GM13977 (cell line): ENCODE results near the gene CPPED1.

Source experiments
- DNase-seq: peaks from one replicate; pipeline ENCODE4 v3.0.0; 2012; ENCODE audit warnings: low spot score
- in situ Hi-C: fragments of 300-500 bp; cut with MboI; formaldehyde crosslinking; loops from one replicate; pipeline ENCODE4 v1.12.0; 2022; ENCODE audit warnings: low sequenced_read_pairs, low pct_unique_long_range_greater_than_20kb, mixed read lengths, inconsistent platforms; ENCODE audit not compliant: unreplicated experiment
- TF ChIP-seq, protein P1 (sequence below): IDR thresholded peaks from 2 replicates; pipeline ENCODE4 v1.5.1; 2012; ENCODE audit warnings: mild to moderate bottlenecking, control low read depth; ENCODE audit not compliant: insufficient read depth; ENCODE audit errors: extremely low read depth, missing control alignments

CPPED1 gene

DNA sequence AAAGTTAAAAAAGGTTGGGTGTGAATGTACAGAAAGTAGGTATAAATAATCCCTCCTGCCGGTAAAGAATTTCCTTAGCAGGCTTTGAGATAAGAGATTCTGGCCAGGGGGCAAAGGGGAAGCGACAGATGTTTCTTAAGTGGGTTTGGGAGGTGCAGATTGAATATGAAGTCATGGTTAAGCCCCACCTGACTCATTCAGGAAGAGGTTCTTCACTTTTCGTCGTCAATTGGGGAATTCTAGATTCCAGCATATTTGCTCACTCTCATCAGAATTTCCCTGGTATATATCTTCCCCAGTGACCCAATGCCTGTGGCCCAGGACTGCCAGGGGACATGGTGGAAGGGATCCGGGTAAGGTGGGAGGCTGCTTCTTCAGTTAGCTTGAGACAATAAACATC, 127.8 kb downstream of the CPPED1 start:
- in situ Hi-C loops = no loop called here
- TF ChIP-seq, protein P1, sequence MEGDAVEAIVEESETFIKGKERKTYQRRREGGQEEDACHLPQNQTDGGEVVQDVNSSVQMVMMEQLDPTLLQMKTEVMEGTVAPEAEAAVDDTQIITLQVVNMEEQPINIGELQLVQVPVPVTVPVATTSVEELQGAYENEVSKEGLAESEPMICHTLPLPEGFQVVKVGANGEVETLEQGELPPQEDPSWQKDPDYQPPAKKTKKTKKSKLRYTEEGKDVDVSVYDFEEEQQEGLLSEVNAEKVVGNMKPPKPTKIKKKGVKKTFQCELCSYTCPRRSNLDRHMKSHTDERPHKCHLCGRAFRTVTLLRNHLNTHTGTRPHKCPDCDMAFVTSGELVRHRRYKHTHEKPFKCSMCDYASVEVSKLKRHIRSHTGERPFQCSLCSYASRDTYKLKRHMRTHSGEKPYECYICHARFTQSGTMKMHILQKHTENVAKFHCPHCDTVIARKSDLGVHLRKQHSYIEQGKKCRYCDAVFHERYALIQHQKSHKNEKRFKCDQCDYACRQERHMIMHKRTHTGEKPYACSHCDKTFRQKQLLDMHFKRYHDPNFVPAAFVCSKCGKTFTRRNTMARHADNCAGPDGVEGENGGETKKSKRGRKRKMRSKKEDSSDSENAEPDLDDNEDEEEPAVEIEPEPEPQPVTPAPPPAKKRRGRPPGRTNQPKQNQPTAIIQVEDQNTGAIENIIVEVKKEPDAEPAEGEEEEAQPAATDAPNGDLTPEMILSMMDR = no peak
- no peak for DNase-seq

DNA sequence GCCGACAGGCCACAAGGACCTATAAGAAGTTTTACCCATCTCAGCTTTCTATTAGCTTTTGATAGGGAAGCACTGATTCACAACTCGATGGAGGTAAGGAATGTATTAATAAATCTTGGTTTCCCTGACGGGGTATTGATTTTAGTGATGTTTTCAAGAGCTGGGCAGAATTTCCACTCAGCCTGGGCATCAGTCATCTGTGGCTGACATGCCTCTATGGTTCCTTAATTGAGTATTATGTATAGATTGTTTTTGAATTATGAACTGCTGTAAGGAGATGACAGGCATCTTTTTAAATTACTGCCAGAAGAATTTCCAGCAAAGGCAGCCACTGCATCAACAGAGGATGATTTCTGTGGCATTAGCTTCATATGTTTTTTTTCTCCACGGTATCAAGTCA, 128.6 kb downstream of the CPPED1 start:
- in situ Hi-C loops = no loop called here
- TF ChIP-seq, protein P1 = no peak
- DNase-seq = no peak

DNA sequence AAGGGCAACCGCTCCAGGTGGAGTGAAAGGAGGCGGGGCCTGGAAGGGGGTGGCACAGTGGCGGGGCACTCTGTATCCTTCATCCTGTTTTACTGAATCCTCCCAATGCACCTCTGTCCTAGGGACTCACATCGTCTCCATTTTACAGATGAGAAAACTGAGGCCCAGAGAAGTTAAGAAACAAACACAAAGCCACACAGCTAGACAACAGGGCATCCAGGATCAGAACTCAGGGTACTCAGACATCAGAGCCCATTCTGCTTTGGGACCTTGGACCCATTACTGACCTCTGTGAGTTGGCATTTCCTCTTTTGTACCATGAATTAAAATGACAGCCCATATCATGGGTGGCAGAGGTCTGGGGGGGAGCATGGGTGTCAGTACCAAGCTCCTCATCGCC, 129.2 kb downstream of the CPPED1 start:
- in situ Hi-C loops = no loop called here
- DNase-seq = no peak
- TF ChIP-seq, protein P1 = no peak

DNA sequence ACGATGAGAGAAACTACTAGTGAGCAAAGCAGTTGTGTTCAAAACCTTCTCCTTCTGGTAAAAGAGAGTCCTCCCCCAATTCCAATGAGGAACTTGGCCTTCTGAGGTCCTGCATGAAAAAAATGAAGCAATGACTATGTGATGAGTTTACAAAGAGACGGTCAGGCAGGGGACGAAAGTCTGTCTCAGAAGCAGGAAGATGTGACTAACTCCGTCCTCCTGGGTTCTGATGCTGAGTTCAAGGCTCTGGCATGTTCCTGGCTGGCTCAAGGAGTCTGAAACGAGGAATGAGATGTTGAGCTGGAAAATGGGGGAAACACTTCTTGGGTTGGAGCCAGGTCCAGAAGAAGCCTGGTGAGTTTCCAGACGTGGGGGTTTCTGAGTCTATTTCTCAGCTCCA, 129.6 kb downstream of the CPPED1 start:
- in situ Hi-C loops = no loop called here
- no peak for DNase-seq
- TF ChIP-seq, protein P1 = no peak

DNA sequence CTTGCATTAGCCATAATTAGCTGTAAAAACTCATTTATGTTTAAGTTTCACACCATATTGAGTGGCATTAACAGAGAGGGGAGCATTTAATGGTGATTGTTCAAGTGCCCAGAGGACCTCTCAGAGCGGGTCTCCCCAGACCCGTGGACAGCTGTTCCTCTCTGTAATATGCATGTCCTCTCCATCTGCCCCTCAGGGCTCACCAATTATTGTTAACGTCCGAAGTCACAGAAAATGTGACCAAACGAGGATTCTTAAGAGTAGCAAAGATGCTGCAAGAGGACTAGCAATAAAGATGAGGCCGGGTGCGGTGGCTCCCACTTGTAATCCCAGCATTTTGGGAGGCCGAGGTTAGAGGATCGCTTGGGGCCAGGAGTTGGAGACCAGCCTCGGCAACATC, 130.2 kb downstream of the CPPED1 start:
- no peak for DNase-seq
- TF ChIP-seq, protein P1 = no peak
- in situ Hi-C loops = no loop called here

DNA sequence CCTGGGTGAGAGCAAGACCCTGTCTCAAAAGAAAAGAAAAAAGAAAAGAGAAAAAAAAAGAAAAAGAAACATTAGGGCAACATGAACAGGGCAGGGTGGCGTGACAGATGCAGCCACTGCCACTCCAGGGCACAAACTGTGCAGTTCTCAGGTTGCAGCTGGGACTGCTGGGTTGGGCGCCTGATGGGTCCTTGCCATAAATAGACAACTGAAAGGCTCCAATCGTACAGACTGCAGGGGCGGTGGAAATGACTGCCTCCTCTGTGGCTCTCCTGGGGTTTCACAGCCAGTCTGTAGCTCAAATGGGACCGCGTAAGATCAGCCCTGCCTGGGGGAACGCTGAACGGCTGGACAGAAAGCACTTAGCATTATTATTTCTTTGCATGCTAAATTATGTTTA, 130.7 kb downstream of the CPPED1 start:
- in situ Hi-C loops = no loop called here
- TF ChIP-seq, protein P1 = no peak
- DNase-seq = no peak

DNA sequence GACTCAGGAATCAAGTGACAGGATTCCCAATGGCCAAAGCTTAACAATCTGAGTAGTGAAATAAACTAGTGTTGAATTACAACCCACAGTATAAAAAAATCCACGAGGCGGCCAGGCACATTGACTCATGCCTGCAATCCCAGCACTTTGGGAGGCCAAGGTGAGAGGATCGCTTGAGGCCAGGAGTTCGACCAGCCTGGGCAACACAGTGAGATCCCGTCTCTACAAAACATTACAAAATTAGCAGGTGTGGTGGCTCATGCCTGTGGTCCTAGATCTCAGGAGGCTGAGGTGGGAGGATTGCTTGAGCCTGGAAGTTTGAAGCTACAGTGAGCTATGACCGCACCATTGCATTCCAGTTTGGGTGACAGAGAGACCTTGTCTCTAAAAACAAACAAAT, 133.8 kb downstream of the CPPED1 start:
- in situ Hi-C loops = no loop called here
- DNase-seq = no peak
- TF ChIP-seq, protein P1 = no peak
